Fibroblast of gingiva (primary cell): ENCODE results near the gene XXYLT1.
"Not testable (repeated sequence)": the region's sequence is repeated elsewhere in the genome, so short reads cannot be mapped to it uniquely, and the experiment has no call there.

ENCODE experiments used
- DNase-seq: peaks from one replicate; pipeline ENCODE4 v3.0.0-alpha.2; 2011; ENCODE audit warnings: low read depth

XXYLT1 gene

DNA sequence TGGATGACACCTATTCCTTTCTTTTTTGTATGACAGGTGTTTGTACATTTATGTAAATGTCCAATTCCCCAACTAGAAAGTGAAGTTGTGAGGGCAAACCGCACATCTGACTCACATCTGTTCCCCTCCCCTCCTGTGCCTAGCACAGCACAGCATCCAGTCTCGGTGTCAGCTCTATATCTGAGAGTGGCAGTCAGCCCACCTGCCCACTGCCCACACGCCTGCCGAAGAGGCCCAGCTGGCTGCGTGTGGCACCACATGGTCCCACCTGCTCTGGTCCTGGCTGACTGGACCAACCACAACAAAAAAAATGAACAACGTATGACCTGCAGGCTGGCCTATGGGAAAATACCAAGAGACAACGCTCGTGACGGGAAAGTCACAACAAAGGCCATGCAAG, 62.8 kb downstream of the XXYLT1 start:
- no peak for DNase-seq

DNA sequence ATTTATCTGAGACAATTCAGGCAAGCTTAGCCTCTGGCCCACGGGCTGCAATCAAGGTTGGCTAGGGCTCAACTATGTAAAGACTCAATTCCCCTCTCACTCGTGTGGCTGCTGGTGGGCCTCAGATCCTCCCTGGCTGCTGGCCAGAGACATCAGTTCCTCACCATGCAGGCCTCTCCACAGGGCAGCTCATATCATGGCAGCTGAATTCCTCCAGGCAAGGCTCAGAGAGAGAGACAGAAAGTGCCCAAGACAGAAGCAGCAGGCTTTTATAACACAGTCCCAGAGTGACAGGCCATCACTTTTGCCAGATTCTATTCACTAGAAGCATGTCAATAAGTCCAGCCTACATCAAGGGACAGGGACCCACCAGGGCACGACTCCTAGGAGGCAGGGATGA, 63.2 kb downstream of the XXYLT1 start:
- DNase-seq = no peak

- no peak for DNase-seq
These were observed 63.9 kb downstream of the XXYLT1 start for GRCh38 chr3:195207056-195207455.

DNA sequence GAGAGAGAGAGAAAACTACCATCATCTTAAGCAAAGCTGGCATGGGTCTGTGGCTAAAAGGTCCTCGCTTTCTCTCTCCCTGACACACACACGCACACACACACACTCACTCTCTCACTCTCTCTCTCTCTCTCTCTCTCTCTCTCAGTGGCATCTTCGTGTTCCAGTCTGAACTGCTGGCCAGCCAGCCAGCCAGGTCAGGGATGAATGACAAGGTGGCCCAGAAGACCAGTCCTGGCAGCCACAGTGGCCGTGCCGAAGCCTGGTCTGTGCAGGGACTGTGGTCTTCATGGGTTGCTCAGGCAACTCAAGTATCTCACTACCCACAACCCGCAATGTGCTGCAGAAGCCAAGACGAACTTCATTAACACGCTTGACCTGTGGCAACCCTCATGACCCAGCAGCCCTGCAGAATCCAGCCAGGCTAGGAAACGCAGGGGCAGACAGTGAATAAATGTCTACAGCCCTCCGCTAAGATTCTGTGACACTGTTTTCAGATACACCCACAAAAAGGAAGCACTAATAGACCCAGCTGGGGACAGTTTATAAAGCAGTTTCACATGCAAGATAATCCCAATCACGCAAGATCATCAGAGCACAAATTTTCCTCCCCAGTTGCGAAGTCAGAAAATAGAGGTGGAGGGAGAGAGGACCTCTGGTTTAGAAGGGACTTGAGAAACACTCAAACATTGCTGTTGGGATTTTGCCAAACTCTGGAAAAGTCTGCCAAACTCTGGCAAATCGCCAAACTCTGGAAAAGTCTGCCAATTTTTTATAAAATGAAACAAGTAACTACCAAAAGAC, 66.4 kb downstream of the XXYLT1 start:
- DNase-seq = peak; percentile 87

DNA sequence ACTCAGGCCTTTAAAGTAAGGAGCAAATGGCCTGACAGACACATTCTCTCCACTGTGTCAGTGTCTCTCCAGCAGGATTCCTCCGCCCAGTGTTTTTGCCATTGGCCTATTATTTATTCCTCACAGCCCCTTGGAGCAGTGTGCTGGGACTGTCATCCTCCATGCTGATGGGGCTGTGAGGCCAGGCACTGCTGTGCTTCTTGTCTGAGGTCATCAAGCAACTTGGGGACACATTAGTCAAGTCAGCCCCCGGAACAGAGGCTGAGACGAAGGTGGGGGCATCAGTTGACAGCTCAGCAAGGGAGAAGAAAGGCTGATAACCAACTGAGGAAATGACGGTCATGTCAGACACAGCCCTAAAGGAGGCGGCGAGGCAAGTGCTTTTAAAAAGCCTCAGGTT, 67.4 kb downstream of the XXYLT1 start:
- no peak for DNase-seq

DNA sequence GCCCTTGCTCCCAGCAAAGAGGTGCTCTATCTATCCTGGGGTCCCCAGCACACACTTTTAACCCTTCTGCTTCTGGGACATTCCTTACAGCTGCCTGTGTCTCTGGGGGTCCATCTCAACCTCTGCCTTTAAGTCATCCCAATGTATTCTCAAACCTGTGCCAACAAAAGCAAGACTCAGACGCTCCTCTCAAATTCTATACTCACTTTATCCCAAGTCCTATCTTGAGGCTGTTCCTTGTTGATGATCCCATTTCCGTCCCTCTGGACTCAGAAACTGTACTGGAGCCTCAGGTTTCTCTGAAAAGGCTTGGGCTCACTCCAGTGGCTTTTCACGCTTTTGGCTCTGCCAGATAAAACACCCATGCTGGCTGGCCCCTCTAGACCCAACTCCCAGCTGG, 69.7 kb downstream of the XXYLT1 start:
- DNase-seq = no peak

- DNase-seq = no peak
These were observed 70.7 kb downstream of the XXYLT1 start for GRCh38 chr3:195200010-195200822.

DNA sequence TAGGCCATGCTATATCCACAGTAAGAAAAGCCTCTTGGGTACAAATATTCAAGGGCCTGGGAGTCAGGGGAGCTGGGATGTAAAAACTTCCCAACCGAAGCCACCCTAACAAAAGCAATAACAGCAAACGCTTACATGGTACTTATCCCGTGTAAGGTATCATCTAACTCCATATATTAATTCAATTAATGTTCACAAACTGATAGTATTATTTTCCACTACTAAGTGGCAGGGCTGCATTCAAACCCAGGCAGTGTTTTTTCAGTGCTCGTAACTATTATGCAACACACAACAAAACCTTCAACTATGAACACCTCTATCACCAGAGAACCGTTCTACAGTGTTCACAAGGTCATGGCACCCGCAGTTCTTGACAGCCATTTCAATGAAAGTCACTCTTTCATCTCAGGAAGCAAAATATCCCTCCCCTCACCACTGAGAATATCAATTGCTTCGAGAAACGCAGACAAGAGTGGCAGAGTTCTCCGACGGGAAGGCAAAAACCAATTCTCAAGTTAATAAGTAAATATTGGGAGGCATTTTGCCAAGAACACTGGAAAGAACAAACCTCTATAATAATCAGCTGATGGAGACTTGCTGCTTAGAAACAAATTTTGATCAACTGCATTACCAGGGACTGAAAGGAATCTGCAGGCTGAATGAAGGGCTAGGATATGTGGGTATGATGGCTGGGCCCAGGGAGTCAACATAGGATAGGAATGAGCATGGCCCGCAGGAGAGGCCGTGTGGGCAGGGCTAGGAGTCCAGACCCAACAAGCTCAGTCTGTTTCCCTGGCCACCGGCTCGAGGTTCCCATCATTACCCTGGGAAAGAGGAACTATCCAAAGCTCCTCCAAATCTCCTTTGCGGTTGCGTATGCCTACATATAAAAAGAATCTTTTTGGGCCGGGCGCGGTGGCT, 72.3 kb downstream of the XXYLT1 start:
- DNase-seq = no peak

GRCh38 chr3:195197765-195198425, 73.1 kb downstream of the XXYLT1 start:
- DNase-seq = peak; percentile 38

- peak; percentile 58 for DNase-seq
These were observed 74.7 kb downstream of the XXYLT1 start for GRCh38 chr3:195196266-195196665.

- DNase-seq = no peak
These were observed 75.4 kb downstream of the XXYLT1 start for GRCh38 chr3:195195321-195196209.

GRCh38 chr3:195194559-195195206, 76.3 kb downstream of the XXYLT1 start:
- no peak for DNase-seq

DNA sequence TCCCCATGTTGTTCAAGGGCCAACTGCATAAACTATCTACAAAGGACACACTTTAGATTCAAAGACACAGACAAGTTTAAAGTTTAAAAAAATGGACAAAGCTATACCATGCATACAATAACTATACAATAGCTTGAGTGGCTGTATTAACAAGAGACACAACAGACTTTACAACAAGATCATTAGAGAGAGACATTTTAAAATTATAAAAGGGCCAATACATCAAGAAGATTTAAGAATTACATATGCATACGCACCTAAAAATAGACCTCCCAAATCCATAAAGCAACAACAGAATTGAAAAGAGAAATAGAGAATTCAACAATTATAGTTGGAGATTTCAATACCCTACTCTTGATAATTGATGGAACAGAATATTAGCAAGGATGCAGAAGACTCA, 79.4 kb downstream of the XXYLT1 start:
- DNase-seq = no peak

GRCh38 chr3:195189821-195190220, 81.1 kb downstream of the XXYLT1 start:
- DNase-seq = no peak

DNA sequence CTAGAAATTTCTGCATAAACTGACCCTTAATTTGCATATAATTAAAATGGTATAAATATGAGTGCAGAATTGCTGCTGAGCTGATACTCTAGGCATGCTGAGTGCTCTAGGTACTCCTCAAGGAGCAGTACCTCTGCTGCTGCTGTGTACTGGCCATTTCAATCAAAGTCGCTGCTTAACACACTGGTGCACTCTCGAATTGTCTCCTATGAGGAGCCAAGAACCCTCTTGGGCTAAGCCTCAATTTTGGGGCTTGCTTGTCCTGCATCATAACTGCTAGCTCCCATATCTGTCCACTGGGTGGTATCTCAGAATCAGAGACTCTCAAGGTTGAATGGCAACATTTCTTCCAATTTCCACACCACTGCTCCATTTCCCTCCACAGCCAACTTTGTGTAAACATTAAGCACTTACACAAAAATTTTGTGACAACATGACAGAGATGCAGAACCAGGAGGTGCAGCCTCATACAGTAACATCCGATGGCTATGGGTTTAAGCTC, 82.5 kb downstream of the XXYLT1 start:
- DNase-seq = peak; percentile 35

- peak; percentile 47 for DNase-seq
These were observed 83.1 kb downstream of the XXYLT1 start for GRCh38 chr3:195187609-195188425.

- not testable (repeated sequence) for DNase-seq
These were observed 84.3 kb downstream of the XXYLT1 start for GRCh38 chr3:195186710-195187047.

GRCh38 chr3:195186041-195186709, 84.8 kb downstream of the XXYLT1 start:
- DNase-seq = no peak

DNA sequence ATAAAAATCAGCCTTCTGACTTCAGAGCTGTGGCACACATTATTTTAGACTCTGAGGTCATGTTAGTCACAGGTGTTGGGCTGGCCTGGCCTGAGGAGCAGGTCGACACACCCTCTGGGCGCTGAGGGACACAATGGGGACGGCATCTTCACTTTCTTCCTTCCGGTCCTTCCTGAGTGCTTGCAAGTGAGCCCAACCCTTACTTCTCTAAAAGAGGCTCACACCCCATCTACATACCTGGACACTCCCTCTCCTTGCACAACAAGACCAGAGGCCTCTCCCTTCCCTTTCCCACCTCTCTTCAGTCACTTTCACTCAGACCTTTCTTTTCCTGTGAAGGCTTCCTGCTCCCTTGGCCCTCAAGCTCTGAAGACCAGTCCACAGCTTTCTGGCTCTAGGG, 85.4 kb downstream of the XXYLT1 start:
- DNase-seq = no peak
